ENCODE results near the gene TSPEAR.

DNA sequence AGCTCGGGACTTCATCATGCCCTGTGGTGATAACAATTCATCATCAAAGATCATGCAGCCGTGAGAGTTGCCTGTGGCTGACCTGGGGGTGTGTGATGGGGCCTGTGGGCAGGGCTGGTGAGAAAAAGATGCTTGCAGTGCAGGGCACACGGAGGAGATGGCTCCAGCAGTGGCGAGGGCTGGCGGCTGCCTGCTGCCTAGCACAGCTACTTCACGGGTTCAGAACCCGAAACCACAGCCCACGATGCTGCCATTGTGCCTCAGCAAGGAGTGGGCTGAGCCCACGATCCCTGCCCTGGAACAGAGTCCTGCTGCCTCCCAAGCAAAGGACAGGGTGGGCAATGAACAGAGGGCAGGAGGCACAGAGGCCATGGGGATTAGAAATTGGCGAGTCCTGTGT is 85.1 kb downstream of the TSPEAR start:
- TF ChIP-seq, protein P1, sequence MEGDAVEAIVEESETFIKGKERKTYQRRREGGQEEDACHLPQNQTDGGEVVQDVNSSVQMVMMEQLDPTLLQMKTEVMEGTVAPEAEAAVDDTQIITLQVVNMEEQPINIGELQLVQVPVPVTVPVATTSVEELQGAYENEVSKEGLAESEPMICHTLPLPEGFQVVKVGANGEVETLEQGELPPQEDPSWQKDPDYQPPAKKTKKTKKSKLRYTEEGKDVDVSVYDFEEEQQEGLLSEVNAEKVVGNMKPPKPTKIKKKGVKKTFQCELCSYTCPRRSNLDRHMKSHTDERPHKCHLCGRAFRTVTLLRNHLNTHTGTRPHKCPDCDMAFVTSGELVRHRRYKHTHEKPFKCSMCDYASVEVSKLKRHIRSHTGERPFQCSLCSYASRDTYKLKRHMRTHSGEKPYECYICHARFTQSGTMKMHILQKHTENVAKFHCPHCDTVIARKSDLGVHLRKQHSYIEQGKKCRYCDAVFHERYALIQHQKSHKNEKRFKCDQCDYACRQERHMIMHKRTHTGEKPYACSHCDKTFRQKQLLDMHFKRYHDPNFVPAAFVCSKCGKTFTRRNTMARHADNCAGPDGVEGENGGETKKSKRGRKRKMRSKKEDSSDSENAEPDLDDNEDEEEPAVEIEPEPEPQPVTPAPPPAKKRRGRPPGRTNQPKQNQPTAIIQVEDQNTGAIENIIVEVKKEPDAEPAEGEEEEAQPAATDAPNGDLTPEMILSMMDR (IDR thresholded peaks at IDR 0.05) = no peak
- TF ChIP-seq POLR2AphosphoS5 (IDR thresholded peaks at IDR 0.05; ENCODE audit: low read depth, low read length) (no peak), TCF7L2 (IDR thresholded peaks at IDR 0.05; ENCODE audit: low read depth, low read length) (no peak), SIN3A (IDR thresholded peaks at IDR 0.05; ENCODE audit: borderline replicate concordance, insufficient read depth, low read depth, low read length) (no peak)
- TF ChIP-seq, protein P2, sequence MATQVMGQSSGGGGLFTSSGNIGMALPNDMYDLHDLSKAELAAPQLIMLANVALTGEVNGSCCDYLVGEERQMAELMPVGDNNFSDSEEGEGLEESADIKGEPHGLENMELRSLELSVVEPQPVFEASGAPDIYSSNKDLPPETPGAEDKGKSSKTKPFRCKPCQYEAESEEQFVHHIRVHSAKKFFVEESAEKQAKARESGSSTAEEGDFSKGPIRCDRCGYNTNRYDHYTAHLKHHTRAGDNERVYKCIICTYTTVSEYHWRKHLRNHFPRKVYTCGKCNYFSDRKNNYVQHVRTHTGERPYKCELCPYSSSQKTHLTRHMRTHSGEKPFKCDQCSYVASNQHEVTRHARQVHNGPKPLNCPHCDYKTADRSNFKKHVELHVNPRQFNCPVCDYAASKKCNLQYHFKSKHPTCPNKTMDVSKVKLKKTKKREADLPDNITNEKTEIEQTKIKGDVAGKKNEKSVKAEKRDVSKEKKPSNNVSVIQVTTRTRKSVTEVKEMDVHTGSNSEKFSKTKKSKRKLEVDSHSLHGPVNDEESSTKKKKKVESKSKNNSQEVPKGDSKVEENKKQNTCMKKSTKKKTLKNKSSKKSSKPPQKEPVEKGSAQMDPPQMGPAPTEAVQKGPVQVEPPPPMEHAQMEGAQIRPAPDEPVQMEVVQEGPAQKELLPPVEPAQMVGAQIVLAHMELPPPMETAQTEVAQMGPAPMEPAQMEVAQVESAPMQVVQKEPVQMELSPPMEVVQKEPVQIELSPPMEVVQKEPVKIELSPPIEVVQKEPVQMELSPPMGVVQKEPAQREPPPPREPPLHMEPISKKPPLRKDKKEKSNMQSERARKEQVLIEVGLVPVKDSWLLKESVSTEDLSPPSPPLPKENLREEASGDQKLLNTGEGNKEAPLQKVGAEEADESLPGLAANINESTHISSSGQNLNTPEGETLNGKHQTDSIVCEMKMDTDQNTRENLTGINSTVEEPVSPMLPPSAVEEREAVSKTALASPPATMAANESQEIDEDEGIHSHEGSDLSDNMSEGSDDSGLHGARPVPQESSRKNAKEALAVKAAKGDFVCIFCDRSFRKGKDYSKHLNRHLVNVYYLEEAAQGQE (IDR thresholded peaks at IDR 0.05; ENCODE audit: insufficient read depth in 1 of 2, low read depth in 2 of 2, low read length in 1 of 2) = no peak
